Measurements from ENCODE around the gene ZNF100.

DNA sequence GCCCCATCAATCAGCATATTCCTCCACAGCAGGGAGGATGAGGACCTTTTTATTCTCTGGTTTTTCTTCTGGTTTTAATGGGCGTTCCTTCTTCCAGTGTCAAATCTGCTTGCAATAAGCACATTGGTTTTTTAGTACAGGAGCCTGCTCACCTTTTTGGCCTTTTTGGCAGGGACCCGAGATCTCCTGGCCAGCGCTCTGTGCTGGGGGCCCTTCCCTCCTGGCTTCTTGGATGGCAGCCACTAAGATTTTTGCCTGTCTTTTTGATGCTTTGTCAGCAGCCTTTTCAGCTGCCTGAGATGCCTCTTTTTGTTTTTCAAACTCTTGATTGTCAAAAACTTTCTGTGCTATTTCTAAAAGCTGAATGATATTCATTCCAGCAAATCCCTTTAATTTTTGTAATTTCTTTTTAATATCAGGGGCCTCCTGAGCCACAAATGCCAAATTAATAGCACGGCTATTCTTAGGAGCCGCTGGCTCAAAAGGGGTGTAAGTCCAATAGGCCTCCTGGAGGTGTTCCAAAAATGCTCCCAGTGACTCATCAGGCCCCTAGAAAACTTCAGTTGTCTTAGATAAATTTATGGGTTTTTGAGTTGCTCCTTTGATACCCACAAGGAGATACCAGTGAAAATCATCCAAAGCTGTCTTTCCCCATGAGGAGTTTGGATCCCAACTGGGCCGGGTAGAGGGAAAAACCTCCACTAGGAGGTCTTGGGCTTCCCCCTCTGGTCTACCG, 73.0 kb downstream of the ZNF100 start:
- TF ChIP-seq, protein P1, sequence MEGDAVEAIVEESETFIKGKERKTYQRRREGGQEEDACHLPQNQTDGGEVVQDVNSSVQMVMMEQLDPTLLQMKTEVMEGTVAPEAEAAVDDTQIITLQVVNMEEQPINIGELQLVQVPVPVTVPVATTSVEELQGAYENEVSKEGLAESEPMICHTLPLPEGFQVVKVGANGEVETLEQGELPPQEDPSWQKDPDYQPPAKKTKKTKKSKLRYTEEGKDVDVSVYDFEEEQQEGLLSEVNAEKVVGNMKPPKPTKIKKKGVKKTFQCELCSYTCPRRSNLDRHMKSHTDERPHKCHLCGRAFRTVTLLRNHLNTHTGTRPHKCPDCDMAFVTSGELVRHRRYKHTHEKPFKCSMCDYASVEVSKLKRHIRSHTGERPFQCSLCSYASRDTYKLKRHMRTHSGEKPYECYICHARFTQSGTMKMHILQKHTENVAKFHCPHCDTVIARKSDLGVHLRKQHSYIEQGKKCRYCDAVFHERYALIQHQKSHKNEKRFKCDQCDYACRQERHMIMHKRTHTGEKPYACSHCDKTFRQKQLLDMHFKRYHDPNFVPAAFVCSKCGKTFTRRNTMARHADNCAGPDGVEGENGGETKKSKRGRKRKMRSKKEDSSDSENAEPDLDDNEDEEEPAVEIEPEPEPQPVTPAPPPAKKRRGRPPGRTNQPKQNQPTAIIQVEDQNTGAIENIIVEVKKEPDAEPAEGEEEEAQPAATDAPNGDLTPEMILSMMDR (conservative IDR thresholded peaks at IDR 0.05; ENCODE audit: low read length), result no peak
- no peak for TF ChIP-seq EZH2phosphoT487 (IDR thresholded peaks at IDR 0.05; ENCODE audit: borderline replicate concordance)
